ENCODE measurements around the gene PARM1.
A peak's percentile ranks its signal among the peaks of the same experiment; 100 is the strongest.

Gene PARM1

DNA sequence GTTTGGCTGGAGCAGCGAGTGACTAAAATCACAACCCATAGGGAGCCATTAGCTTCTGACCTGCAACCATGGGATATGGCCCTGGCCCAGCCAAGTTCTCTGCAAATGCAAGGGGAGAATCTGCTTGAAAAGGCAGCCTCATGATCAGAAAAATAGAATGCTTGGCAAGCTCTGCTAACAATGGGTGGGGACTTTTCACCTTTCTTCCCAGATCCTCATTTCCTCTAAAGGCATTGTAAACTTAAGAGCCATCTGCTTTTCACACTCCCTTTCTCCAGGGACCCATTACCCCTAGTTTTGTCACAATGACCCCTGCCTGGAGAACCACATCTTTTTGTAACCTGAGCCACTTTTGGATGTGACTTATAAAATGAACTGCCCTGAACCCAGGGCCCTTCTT lies 104.3 kb downstream of the PARM1 start:
- no peak overlapping the region for H3K4me3 ChIP-seq (ENCODE audit: low read length in 2 of 2)
- H3K9me3 ChIP-seq (ENCODE audit: control insufficient read depth in 2 of 2, low read length in 2 of 2), result no peaks in the 10 kb centered on the region
- H3K9ac ChIP-seq (ENCODE audit: low read depth in 1 of 2, low read length in 2 of 2), result no peak overlapping the region
- H3K27ac ChIP-seq (ENCODE audit: low read depth in 2 of 2, low read length in 2 of 2), result peak overlapping the region; percentile 41 to 56
- peaks cover 6 to 39% of the 10 kb centered on the region in 2 donors for H3K4me1 ChIP-seq (ENCODE audit: control insufficient read depth in 2 of 2, insufficient read depth in 2 of 2, low read length in 2 of 2)
- H3K36me3 ChIP-seq (ENCODE audit: control insufficient read depth in 2 of 2, insufficient read depth in 2 of 2, low read length in 2 of 2), result peaks cover 4 to 15% of the 10 kb centered on the region in 2 donors
- H3K27me3 ChIP-seq (ENCODE audit: control insufficient read depth in 2 of 2, insufficient read depth in 2 of 2, low read length in 2 of 2), result no peaks in the 10 kb centered on the region

DNA sequence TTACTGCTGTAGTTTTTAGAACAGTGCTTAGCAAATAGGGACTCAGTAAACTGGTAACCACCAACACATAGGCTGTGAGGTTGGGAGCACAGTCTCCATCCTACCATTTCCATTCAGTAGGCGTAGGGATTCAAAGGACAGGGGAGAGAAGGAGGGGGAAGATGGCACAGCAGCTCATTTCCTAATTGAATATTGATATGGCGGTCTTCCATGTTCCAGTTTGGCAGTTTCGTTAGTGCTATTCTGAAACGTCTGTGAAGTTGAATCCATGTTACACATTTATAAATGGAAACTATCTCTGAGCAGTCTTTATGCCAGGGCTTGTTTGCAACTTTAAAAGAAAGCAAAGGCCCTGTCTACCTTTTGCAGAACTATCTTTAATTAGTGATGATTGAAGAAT lies 105.5 kb downstream of the PARM1 start:
- no peak overlapping the region for H3K4me3 ChIP-seq (ENCODE audit: low read length in 2 of 2)
- no peak overlapping the region for H3K27ac ChIP-seq (ENCODE audit: low read depth in 2 of 2, low read length in 2 of 2)
- H3K36me3 ChIP-seq (ENCODE audit: control insufficient read depth in 2 of 2, insufficient read depth in 2 of 2, low read length in 2 of 2), result peaks cover 4 to 15% of the 10 kb centered on the region in 2 donors
- no peaks in the 10 kb centered on the region for H3K27me3 ChIP-seq (ENCODE audit: control insufficient read depth in 2 of 2, insufficient read depth in 2 of 2, low read length in 2 of 2)
- no peaks in the 10 kb centered on the region for H3K9me3 ChIP-seq (ENCODE audit: control insufficient read depth in 2 of 2, low read length in 2 of 2)
- no peak overlapping the region for H3K9ac ChIP-seq (ENCODE audit: low read depth in 1 of 2, low read length in 2 of 2)
- H3K4me1 ChIP-seq (ENCODE audit: control insufficient read depth in 2 of 2, insufficient read depth in 2 of 2, low read length in 2 of 2), result peaks cover 6 to 40% of the 10 kb centered on the region in 2 donors

DNA sequence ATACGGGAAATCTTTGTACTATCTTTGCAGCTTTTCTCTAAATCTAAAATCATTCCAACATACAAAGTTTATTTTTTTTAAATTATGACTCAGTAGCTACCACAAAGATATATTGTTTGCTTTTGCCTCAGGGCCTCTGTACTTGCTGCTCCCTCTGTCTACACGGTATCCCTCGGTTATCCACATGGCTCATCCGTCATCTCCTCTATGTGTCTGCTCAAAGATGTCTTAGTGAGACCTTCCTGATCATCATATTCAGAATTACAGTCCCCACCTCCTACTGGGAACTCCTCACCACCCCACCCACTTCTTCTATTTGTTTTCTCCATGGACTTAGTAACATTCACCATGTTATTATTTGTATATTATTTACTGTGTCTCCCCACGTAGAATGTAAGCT lies 107.8 kb downstream of the PARM1 start:
- Histone ChIP-seq H3K4me1 (ENCODE audit: control insufficient read depth in 2 of 2, insufficient read depth in 2 of 2, low read length in 2 of 2) (peaks cover 6 to 20% of the 10 kb centered on the region in 2 donors), H3K9me3 (ENCODE audit: control insufficient read depth in 2 of 2, low read length in 2 of 2) (no peaks in the 10 kb centered on the region), H3K4me3 (ENCODE audit: low read length in 2 of 2) (no peak overlapping the region), H3K36me3 (ENCODE audit: control insufficient read depth in 2 of 2, insufficient read depth in 2 of 2, low read length in 2 of 2) (peaks cover 0 to 1% of the 10 kb centered on the region in 2 donors), H3K27me3 (ENCODE audit: control insufficient read depth in 2 of 2, insufficient read depth in 2 of 2, low read length in 2 of 2) (no peaks in the 10 kb centered on the region), H3K9ac (ENCODE audit: low read depth in 1 of 2, low read length in 2 of 2) (no peak overlapping the region), H3K27ac (ENCODE audit: low read depth in 2 of 2, low read length in 2 of 2) (no peak overlapping the region)

DNA sequence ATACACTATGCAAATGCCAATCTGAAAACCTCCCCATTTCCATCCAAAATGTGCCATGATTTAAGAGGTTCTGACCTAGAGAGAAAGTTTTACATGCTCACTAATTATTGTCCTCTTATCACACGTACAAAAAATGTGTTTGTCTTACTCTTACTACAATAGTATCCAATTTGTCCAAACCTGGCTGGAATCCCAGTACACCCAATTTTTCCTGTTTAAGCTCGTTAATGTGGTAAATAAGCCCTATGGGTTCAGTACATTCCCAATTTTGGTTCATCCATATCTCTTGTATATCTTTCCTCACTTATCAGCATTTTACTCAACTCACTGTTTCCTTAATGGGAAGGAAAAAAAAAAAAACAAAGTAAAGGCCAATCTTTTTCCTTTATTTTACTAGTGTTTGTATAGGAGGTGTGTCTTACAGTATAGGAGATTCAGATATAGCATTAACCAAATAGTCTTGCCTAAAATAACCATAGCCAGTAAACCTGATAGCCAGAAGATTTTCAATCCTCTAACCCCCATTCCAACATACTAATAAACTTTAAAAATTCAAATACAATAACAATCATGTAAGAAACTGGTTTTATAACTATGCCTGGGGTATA lies 109.8 kb downstream of the PARM1 start:
- H3K9ac ChIP-seq (ENCODE audit: low read depth in 1 of 2, low read length in 2 of 2), result no peak overlapping the region
- H3K36me3 ChIP-seq (ENCODE audit: control insufficient read depth in 2 of 2, insufficient read depth in 2 of 2, low read length in 2 of 2), result peaks cover 10 to 14% of the 10 kb centered on the region in 2 donors
- H3K4me3 ChIP-seq (ENCODE audit: low read length in 2 of 2), result no peak overlapping the region
- no peaks in the 10 kb centered on the region for H3K27me3 ChIP-seq (ENCODE audit: control insufficient read depth in 2 of 2, insufficient read depth in 2 of 2, low read length in 2 of 2)
- H3K9me3 ChIP-seq (ENCODE audit: control insufficient read depth in 2 of 2, low read length in 2 of 2), result no peaks in the 10 kb centered on the region
- H3K4me1 ChIP-seq (ENCODE audit: control insufficient read depth in 2 of 2, insufficient read depth in 2 of 2, low read length in 2 of 2), result peaks cover 0 to 3% of the 10 kb centered on the region in 2 donors
- peak overlapping the region; percentile 46 to 53 for H3K27ac ChIP-seq (ENCODE audit: low read depth in 2 of 2, low read length in 2 of 2)

DNA sequence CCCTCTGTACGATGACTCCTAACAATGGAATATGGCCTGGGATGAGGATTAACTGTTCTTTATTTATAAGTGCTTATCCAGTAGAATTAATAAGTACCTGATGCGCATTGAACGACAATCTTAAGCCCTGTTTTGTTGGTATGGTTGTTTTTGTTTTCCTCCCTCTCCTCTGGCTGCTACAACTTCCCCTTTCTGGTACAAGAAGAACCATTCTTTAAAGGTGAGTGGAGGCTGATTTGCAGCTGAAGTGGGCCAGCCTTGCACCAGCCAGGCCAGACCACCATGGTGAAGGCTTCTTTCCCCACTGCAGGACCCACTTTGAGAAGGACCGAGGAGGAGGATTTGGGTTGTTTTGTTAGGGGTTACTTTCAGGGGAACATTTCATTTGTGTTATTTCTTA lies 113.3 kb downstream of the PARM1 start:
- Histone ChIP-seq H3K4me3 (ENCODE audit: low read length in 2 of 2) (no peak overlapping the region), H3K9me3 (ENCODE audit: control insufficient read depth in 2 of 2, low read length in 2 of 2) (no peaks in the 10 kb centered on the region), H3K4me1 (ENCODE audit: control insufficient read depth in 2 of 2, insufficient read depth in 2 of 2, low read length in 2 of 2) (peaks cover 0 to 3% of the 10 kb centered on the region in 2 donors)

DNA sequence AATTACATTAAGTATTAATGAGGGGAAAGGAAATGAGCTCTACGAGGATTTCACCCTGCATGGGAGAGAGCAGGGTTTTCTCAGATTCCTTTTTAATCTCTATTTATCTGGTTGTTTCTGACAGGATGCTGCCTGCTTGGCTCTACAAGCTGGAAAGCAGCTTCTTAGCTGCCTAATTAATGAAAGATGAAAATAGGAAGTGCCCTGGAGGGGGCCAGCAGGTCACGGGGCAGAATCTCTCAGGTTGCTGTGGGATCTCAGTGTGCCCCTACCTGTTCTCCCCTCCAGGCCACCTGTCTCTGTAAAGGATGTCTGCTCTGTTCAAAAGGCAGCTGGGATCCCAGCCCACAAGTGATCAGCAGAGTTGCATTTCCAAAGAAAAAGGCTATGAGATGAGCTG lies 113.7 kb downstream of the PARM1 start:
- H3K4me3 ChIP-seq (ENCODE audit: low read length in 2 of 2), result no peak overlapping the region
- no peaks in the 10 kb centered on the region for H3K9me3 ChIP-seq (ENCODE audit: control insufficient read depth in 2 of 2, low read length in 2 of 2)
- H3K9ac ChIP-seq (ENCODE audit: low read depth in 1 of 2, low read length in 2 of 2), result no peak overlapping the region
- peaks cover 14 to 19% of the 10 kb centered on the region in 2 donors for H3K36me3 ChIP-seq (ENCODE audit: control insufficient read depth in 2 of 2, insufficient read depth in 2 of 2, low read length in 2 of 2)
- no peaks in the 10 kb centered on the region for H3K27me3 ChIP-seq (ENCODE audit: control insufficient read depth in 2 of 2, insufficient read depth in 2 of 2, low read length in 2 of 2)
- H3K4me1 ChIP-seq (ENCODE audit: control insufficient read depth in 2 of 2, insufficient read depth in 2 of 2, low read length in 2 of 2), result peaks cover 0 to 3% of the 10 kb centered on the region in 2 donors
- no peak overlapping the region for H3K27ac ChIP-seq (ENCODE audit: low read depth in 2 of 2, low read length in 2 of 2)

More for the DNA sequence above, 113.3 kb downstream of the PARM1 start:
- Histone ChIP-seq H3K9ac (ENCODE audit: low read depth in 1 of 2, low read length in 2 of 2) (no peak overlapping the region), H3K36me3 (ENCODE audit: control insufficient read depth in 2 of 2, insufficient read depth in 2 of 2, low read length in 2 of 2) (peaks cover 14 to 19% of the 10 kb centered on the region in 2 donors), H3K27ac (ENCODE audit: low read depth in 2 of 2, low read length in 2 of 2) (no peak overlapping the region), H3K27me3 (ENCODE audit: control insufficient read depth in 2 of 2, insufficient read depth in 2 of 2, low read length in 2 of 2) (no peaks in the 10 kb centered on the region)

DNA sequence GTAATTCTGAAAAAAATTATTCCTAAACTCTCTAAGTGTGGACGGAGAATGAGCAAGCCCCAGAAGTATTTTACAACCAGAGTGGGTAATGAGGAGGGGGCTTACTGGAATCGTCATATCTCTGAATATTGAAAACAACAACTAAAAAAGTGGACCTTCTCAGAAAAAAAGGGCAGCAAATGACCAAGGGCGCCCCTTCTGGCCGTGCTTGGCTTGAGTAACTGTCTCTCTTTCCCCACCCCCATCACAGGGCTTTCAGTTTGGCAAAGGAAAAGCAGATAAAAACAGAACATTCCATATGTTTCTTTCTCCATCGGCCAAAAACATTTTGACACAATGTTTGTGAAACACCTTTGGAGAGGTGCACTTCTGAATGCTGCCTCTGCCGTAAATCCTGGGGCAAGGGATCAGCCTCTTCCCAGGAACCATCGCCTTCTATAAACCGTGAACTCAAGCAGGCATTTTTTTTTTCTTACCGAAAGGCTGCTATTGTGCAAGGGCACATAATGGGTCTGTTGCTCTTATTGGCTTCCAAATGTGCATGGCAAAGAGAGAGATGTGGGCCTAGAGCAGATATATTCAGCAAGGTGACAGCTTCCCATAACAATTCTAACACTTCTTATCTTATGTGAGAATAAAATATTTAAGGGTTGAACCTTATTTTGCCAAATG lies 115.4 kb downstream of the PARM1 start:
- no peaks in the 10 kb centered on the region for H3K9me3 ChIP-seq (ENCODE audit: control insufficient read depth in 2 of 2, low read length in 2 of 2)
- H3K27ac ChIP-seq (ENCODE audit: low read depth in 2 of 2, low read length in 2 of 2), result no peak overlapping the region
- no peaks in the 10 kb centered on the region for H3K27me3 ChIP-seq (ENCODE audit: control insufficient read depth in 2 of 2, insufficient read depth in 2 of 2, low read length in 2 of 2)
- no peak overlapping the region for H3K4me3 ChIP-seq (ENCODE audit: low read length in 2 of 2)
- H3K4me1 ChIP-seq (ENCODE audit: control insufficient read depth in 2 of 2, insufficient read depth in 2 of 2, low read length in 2 of 2), result peaks cover 0 to 3% of the 10 kb centered on the region in 2 donors
- H3K36me3 ChIP-seq (ENCODE audit: control insufficient read depth in 2 of 2, insufficient read depth in 2 of 2, low read length in 2 of 2), result peaks cover 14 to 19% of the 10 kb centered on the region in 2 donors
- H3K9ac ChIP-seq (ENCODE audit: low read depth in 1 of 2, low read length in 2 of 2), result no peak overlapping the region

DNA sequence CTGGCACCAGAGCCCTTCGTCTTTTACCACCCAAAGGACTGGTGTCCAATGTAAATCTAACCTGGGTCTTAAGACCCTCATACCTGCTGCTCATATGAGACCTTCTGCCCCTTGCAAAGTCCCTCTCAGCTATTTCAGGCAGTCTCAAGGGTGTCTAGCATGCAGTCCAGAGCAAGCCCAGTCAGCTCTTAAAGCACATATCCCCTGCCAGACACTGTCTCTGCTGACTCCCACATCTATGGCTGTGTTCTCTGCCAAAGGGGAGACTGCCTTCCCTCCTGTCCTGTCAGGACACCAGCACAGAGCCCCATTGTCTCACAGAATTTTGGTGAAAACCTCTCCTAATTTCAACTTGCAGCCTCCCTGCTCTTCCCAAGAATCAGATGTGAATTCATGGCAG lies 118.5 kb downstream of the PARM1 start:
- H3K4me1 ChIP-seq (ENCODE audit: control insufficient read depth in 2 of 2, insufficient read depth in 2 of 2, low read length in 2 of 2), result peaks cover 0 to 4% of the 10 kb centered on the region in 2 donors
- H3K4me3 ChIP-seq (ENCODE audit: low read length in 2 of 2), result no peak overlapping the region
- no peak overlapping the region for H3K27ac ChIP-seq (ENCODE audit: low read depth in 2 of 2, low read length in 2 of 2)
- no peak overlapping the region for H3K9ac ChIP-seq (ENCODE audit: low read depth in 1 of 2, low read length in 2 of 2)
- no peaks in the 10 kb centered on the region for H3K27me3 ChIP-seq (ENCODE audit: control insufficient read depth in 2 of 2, insufficient read depth in 2 of 2, low read length in 2 of 2)
- peaks cover 7 to 12% of the 10 kb centered on the region in 2 donors for H3K36me3 ChIP-seq (ENCODE audit: control insufficient read depth in 2 of 2, insufficient read depth in 2 of 2, low read length in 2 of 2)
- no peaks in the 10 kb centered on the region for H3K9me3 ChIP-seq (ENCODE audit: control insufficient read depth in 2 of 2, low read length in 2 of 2)

DNA sequence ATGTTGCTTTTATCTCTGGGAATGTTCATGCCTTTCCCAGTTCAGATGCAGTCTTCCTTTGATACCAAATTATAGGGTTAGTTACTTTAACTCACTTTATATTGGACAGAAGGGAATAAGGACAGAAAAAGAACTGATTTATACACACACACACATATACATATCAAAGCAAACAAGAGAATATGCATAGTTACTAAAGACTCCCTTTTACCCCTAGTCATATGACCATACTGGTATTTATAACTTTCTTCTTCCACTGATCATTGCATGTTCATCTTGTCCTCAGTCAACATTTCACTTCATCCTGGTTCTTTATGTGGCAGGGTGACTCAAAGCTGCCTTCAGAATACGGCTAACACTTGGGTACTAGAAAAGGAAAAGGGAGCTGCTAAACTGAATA lies 120.4 kb downstream of the PARM1 start:
- Histone ChIP-seq H3K27ac (ENCODE audit: low read depth in 2 of 2, low read length in 2 of 2) (no peak overlapping the region), H3K9ac (ENCODE audit: low read depth in 1 of 2, low read length in 2 of 2) (no peak overlapping the region), H3K4me1 (ENCODE audit: control insufficient read depth in 2 of 2, insufficient read depth in 2 of 2, low read length in 2 of 2) (peaks cover 0 to 4% of the 10 kb centered on the region in 2 donors), H3K9me3 (ENCODE audit: control insufficient read depth in 2 of 2, low read length in 2 of 2) (no peaks in the 10 kb centered on the region), H3K4me3 (ENCODE audit: low read length in 2 of 2) (no peak overlapping the region), H3K36me3 (ENCODE audit: control insufficient read depth in 2 of 2, insufficient read depth in 2 of 2, low read length in 2 of 2) (peaks cover 0 to 9% of the 10 kb centered on the region in 2 donors), H3K27me3 (ENCODE audit: control insufficient read depth in 2 of 2, insufficient read depth in 2 of 2, low read length in 2 of 2) (no peaks in the 10 kb centered on the region)

DNA sequence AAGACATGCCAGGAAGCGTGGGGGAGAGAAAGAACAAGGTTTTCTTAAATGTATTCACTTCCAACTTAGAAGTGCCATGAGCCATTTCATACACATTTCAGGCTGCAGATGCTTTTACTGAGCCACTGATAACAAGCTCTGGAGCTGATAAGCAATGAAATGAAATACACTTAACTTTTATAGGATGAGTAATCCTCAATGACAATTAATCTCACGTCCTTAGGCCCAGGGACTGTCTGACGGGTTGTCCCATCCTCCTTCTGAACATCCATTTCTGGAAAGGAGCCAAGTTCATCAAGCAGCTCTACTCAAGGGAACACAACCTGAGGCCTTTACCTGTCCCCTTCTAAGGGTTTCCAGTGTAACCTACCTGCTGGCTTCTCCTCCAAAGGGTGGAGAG lies 121.2 kb downstream of the PARM1 start:
- H3K36me3 ChIP-seq (ENCODE audit: control insufficient read depth in 2 of 2, insufficient read depth in 2 of 2, low read length in 2 of 2), result peaks cover 0 to 5% of the 10 kb centered on the region in 2 donors
- H3K9me3 ChIP-seq (ENCODE audit: control insufficient read depth in 2 of 2, low read length in 2 of 2), result no peaks in the 10 kb centered on the region
- no peak overlapping the region for H3K27ac ChIP-seq (ENCODE audit: low read depth in 2 of 2, low read length in 2 of 2)
- H3K9ac ChIP-seq (ENCODE audit: low read depth in 1 of 2, low read length in 2 of 2), result no peak overlapping the region
- H3K27me3 ChIP-seq (ENCODE audit: control insufficient read depth in 2 of 2, insufficient read depth in 2 of 2, low read length in 2 of 2), result no peaks in the 10 kb centered on the region
- H3K4me3 ChIP-seq (ENCODE audit: low read length in 2 of 2), result no peak overlapping the region
- peaks cover 0 to 4% of the 10 kb centered on the region in 2 donors for H3K4me1 ChIP-seq (ENCODE audit: control insufficient read depth in 2 of 2, insufficient read depth in 2 of 2, low read length in 2 of 2)

Measured in mucosa of rectum (tissue), 2 donors.